Aorta (tissue), 5 donors: ENCODE data around the gene PPP6R3. TPM values are rescaled to one million over a fixed set of nuclear protein-coding genes. Genes with fewer than 3 reads are reported as not detected.

Experiments used
- ATAC-seq: fragments of 200-7000 bp; cut with Tn5 transposase; one replicate; pipeline ENCODE4 v1.9.1; 2022; ENCODE audit warnings: moderate library complexity; ENCODE audit not compliant: low FRiP score
- DNase-seq, 2 donors: peaks; one replicate each; pipeline ENCODE4 v3.0.0-alpha.2; 2020
- H3K27ac ChIP-seq, 2 donors: one replicate each; pipeline ENCODE4 v1.5.1; 2013; ENCODE audit warnings: low read length in 2 of 2, mild to moderate bottlenecking in 2 of 2, moderate library complexity in 2 of 2, control low read depth in 1 of 2, inconsistent platforms in 1 of 2, low read depth in 1 of 2
- H3K27me3 ChIP-seq, 2 donors: one replicate each; pipeline ENCODE4 v1.6.1; 2013; ENCODE audit warnings: control low read depth in 1 of 2, low read length in 1 of 2, mild to moderate bottlenecking in 1 of 2, moderate library complexity in 1 of 2; ENCODE audit not compliant: insufficient read depth in 2 of 2, control insufficient read depth in 1 of 2
- H3K36me3 ChIP-seq, 2 donors: one replicate each; pipeline ENCODE4 v1.6.1; 2013; ENCODE audit warnings: control low read depth in 1 of 2, low read length in 1 of 2, mild to moderate bottlenecking in 1 of 2; ENCODE audit not compliant: insufficient read depth in 2 of 2, control insufficient read depth in 1 of 2
- H3K4me1 ChIP-seq, 2 donors: one replicate each; pipeline ENCODE4 v1.6.1; 2013; ENCODE audit warnings: low read length in 2 of 2, control low read depth in 1 of 2, mild to moderate bottlenecking in 1 of 2, moderate library complexity in 1 of 2; ENCODE audit not compliant: insufficient read depth in 2 of 2, control insufficient read depth in 1 of 2
- H3K4me3 ChIP-seq, 2 donors: one replicate each; pipeline ENCODE4 v1.5.1; 2013; ENCODE audit warnings: low read length in 2 of 2, control low read depth in 1 of 2, mild to moderate bottlenecking in 1 of 2
- H3K9me3 ChIP-seq: one replicate; pipeline ENCODE4 v1.6.1; 2013; ENCODE audit warnings: mild to moderate bottlenecking, low read length; ENCODE audit not compliant: control insufficient read depth
- WGBS, 2 donors: extraction: QIAGEN DNeasy Blood & Tissue Kit; methylation state at CpG; one replicate each; pipeline ENCODE4 v1.1.7; 2013; 5-methylcytosine and 5-hydroxymethylcytosine counted together
- intact Hi-C, 2 donors: fragments of 100-400 bp; cut with DNase I; formaldehyde crosslinking; loops; one replicate each; pipeline versions ENCODE4 v1.14.2 to v1.15.0; 2022
- polyA plus RNA-seq, 2 donors: library from polyadenylated mRNA; stranded (reverse); fragments of 200-250 nt; gene quantifications; one replicate each; pipeline ENCODE4 v1.2.3, GENCODE V29; 2013
- total RNA-seq, 2 donors: library from RNA; stranded (reverse); fragmentation: NEBNext Ultra II Directional; extraction: Animal tissue kit (Norgen Biotek cat#: 25700); gene quantifications; one replicate each; pipeline ENCODE4 v1.2.1, GENCODE V29; 2021
- donor health status: healthy with polysubstance abuse.
- donor health status: Bipolar disorder and iron deficiency.
- donor health status: DM: no; HTN: no; CAD: no.
- donor health status: DM: no; HTN: no; CAD: no.
- donor health status: DM: yes; HTN: yes; CAD: no.

PPP6R3 gene
- total and polyA plus RNA-seq, 4 donors: 18.8 to 109 (median 65.4) TPM

DNA sequence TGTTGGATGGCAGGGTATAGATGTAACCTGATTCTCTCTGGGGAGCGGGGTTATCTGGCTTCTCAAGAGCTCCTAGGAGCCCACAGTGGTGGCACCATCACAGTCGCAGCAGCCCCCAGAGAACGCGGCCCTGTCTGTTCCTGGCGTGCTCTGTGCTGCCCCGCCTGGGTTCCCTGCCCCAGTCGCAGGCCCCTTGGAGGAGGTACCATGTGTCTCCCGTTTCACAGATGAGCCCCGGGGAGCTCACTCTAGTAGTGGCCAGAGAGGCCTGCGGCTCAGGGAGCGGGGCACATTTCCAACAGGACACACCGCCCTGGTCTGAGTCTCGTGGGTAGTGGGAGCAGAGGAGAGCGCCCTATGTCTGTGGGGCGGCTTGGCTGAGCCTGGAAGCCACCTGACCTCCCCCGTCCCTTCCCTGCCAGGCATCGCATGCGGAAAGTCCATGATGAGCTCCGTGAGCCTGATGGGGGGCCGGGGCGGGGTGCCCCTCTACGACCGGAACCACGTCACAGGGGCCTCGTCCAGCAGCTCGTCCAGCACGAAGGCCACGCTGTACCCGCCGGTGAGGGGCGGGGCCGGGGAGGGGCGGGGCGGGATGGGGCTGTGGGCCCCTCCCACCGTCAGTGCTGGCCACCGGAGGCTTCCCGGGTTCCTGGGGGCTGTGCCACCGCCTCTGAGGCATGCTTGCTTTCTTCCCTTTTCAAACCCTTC, 21.0 kb upstream of the PPP6R3 start:
- H3K27ac ChIP-seq: no peak overlapping the region
- no peaks in the 10 kb centered on the region for H3K27me3 ChIP-seq
- peaks cover 0 to 2% of the 10 kb centered on the region in 2 donors for H3K36me3 ChIP-seq
- H3K4me1 ChIP-seq: no peaks in the 10 kb centered on the region
- ATAC-seq (no peak), DNase-seq (no peak)
- intact Hi-C loops: loop anchor here in 1 of 2 donors (10.0 kb wide), 1 partner anchor 145 kb away; no protein-coding TSS in a partner anchor
- H3K4me3 ChIP-seq: no peak overlapping the region
- no peaks in the 10 kb centered on the region for H3K9me3 ChIP-seq
- WGBS, 2 donors: 63 to 69% methylated on average over 38 of the region's 38 CpGs

DNA sequence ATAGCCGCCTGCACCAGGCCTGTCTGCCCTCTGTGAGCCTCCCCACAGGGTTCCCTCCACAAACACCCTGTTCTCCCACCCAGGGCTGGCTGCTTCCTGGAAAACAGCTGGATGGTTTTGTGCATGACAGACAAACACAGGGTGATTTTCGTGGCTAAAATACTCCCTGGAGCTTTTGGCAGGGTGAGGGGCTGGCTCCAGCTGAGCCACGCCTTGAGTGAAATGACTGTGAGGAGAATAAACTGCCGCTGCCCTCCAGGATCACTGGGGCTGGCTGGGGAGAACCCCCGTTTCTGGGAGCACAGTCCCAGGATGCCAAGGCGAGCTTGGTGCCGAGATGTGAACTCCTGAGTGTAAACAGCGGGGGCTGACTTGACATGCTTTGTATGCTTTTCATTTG, 20.3 kb upstream of the PPP6R3 start:
- WGBS, 2 donors: 88 to 90% methylated on average over 8 of the region's 8 CpGs
- H3K4me3 ChIP-seq: no peak overlapping the region
- H3K9me3 ChIP-seq: no peaks in the 10 kb centered on the region
- intact Hi-C loops: loop anchor here in 1 of 2 donors (10.0 kb wide), 1 partner anchor 145 kb away; no protein-coding TSS in a partner anchor
- H3K4me1 ChIP-seq: no peaks in the 10 kb centered on the region
- ATAC-seq: no peak
- H3K27me3 ChIP-seq: no peaks in the 10 kb centered on the region
- no peak for DNase-seq
- H3K27ac ChIP-seq: no peak overlapping the region
- H3K36me3 ChIP-seq: peaks cover 0 to 2% of the 10 kb centered on the region in 2 donors

DNA sequence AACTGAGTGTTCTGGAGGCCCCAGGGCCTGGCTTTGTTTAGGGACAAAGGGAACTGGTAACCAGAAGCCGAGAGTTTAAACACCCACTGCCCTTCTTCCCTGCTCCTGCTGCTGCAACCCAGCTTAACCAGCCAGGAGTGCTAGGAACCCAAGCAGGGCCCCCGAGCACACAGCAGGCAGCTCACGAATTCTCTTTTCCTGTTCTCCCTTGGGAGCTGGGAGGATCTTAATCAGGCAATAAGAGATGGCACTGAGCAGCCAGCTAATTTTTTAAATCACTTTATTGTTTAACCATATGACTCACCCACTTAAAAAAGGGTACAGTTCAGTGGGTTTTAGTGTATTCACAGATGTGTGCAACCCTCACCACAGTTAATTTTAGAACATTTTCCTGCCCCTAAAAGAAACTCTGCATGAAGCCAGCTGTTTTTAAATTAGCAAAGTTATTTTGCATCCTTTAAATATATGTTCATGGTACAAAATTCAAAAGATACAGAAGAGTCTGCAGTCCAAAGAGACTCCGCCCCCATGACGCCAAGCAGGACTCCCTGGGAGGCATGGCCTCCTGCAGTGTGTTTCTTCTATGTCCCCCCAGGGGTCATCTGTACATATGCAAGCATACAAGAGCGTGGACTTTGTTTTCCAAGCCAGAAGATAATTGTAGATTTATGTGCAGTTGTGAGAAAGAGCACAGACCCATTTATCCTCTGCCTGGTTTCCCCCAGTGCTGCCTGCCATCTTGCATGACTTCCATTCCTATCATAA, 18.9 kb upstream of the PPP6R3 start:
- DNase-seq (no peak), ATAC-seq (no peak)
- intact Hi-C loops: loop anchor here in 1 of 2 donors (10.0 kb wide), 1 partner anchor 147 kb away; no protein-coding TSS in a partner anchor
- Histone ChIP-seq H3K9me3 (no peaks in the 10 kb centered on the region), H3K36me3 (no peaks in the 10 kb centered on the region), H3K4me1 (no peaks in the 10 kb centered on the region), H3K27me3 (no peaks in the 10 kb centered on the region), H3K4me3 (no peak overlapping the region), H3K27ac (no peak overlapping the region)
- 70 to 75% methylated on average over 6 of the region's 6 CpGs for WGBS, 2 donors

DNA sequence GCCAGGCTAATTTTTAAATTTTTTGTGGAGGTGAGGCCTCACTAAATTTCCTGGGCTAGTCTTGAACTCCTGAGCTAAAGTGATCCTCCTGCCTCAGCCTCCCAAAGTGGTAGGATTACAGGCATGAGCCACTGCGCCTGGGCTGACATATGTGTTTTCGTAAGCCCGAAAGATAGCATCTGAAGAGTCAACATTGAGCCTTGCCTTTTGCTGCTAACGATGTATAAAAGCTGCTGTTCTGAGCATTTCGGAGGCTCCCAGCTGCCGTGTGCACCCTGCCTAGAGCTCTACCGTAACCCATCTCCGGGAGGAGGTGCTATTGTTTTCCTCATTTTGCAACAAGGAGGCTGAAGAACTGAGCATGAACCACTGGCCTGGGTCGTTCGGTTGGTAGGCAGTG, 18.1 kb upstream of the PPP6R3 start:
- Histone ChIP-seq H3K27me3 (no peaks in the 10 kb centered on the region), H3K9me3 (no peaks in the 10 kb centered on the region), H3K4me3 (no peak overlapping the region), H3K36me3 (no peaks in the 10 kb centered on the region), H3K4me1 (no peaks in the 10 kb centered on the region), H3K27ac (no peak overlapping the region)
- 79 to 91% methylated on average over 10 of the region's 10 CpGs for WGBS, 2 donors
- no peak for DNase-seq
- no peak for ATAC-seq
- intact Hi-C loops: loop anchor here in 1 of 2 donors (10.0 kb wide), 1 partner anchor 148 kb away; no protein-coding TSS in a partner anchor

DNA sequence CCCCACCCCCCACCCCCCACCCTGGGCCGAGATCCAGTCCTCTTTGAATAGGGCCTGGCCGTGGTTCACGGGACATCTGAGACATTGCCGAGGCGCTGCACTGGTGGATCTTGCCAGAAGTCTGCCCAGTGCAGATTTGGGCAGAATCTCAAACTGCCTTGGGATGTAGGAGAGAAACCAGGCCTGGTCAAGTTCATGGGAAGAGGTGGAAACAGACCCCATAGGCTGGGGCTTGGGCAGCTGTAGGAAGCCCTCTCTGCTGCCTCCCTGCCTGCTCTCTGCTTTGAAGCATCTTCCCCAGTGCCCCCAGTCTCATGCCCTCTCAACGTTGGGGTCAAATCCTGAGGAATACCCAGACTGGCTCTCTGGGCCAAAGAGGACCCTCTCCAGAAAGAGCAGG, 16.0 kb upstream of the PPP6R3 start:
- ATAC-seq (no peak), DNase-seq (peak in 1 of 2 donors; percentile 26)
- Histone ChIP-seq H3K36me3 (no peaks in the 10 kb centered on the region), H3K9me3 (no peaks in the 10 kb centered on the region), H3K27ac (no peak overlapping the region), H3K4me3 (no peak overlapping the region), H3K4me1 (no peaks in the 10 kb centered on the region), H3K27me3 (no peaks in the 10 kb centered on the region)
- intact Hi-C loops: loop anchor here in 1 of 2 donors (10.0 kb wide), 1 partner anchor 150 kb away; no protein-coding TSS in a partner anchor
- 50 to 65% methylated on average over 6 of the region's 6 CpGs for WGBS, 2 donors

DNA sequence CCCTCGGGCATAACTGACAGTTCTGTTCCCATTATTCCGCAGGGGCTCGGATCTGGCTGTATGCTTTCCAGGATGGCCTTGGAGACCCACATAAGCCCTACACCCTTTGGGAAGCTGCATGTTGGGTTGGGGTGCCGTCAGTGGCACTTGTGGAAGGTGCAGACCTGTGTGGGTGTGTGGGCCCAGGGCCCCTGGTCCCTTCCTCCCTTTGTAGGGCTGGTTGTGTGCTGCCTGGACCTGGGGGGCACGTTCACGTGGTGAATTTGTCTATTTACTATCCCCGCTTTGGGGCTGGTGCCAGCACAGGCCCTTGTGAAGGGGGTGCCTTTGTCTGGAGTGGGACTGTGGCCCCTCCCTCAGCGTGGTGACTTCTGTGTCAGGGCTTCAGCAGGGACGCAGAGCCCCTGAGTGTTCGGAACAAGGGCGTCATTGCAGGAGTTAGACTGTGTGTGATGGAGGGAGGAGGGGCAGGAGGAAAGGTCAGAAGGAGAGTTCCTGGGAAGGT, 15.0 kb upstream of the PPP6R3 start:
- no peak overlapping the region for H3K27ac ChIP-seq
- intact Hi-C loops: loop anchor here (2.0 to 10.0 kb wide), 2 partner anchors 151 to 189 kb away; no protein-coding TSS in a partner anchor
- no peaks in the 10 kb centered on the region for H3K27me3 ChIP-seq
- no peak for ATAC-seq
- WGBS, 2 donors: 77 to 81% methylated on average over 11 of the region's 11 CpGs
- no peak overlapping the region for H3K4me3 ChIP-seq
- H3K4me1 ChIP-seq: no peaks in the 10 kb centered on the region
- no peaks in the 10 kb centered on the region for H3K9me3 ChIP-seq
- peak in 1 of 2 donors; percentile 26 for DNase-seq
- H3K36me3 ChIP-seq: peaks cover 0 to 2% of the 10 kb centered on the region in 2 donors

DNA sequence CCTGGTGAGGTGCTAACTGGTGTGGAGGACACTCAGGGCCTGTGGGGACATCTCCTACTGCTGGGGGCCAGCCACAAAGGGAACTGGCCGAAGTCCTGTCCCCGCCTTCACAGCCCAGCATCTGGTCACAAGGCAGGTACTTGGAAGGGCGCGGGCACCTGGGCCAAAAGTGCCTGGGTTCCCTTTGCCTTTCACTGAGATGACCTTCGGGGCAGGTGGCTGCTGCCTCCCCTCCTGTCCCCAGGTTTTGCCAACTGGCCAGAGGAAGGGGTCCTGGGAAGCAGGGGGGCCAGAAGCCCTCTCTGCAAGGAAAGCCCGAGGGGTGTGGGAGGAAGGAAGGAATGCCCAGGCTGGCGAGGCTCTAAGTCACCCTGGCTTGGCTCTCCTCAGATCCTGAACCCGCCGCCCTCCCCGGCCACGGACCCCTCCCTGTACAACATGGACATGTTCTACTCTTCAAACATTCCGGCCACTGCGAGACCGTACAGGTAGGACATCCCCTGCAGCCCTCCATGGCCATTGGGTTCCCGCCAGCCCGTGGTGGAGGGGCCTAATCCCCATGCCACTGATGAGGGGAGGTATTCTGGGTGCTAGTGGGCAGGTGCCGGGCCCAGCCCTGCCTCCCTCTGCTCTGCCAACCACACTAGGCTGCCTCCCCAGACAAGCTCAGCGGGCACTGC, 14.4 kb upstream of the PPP6R3 start:
- Histone ChIP-seq H3K27ac (no peak overlapping the region), H3K4me1 (no peaks in the 10 kb centered on the region), H3K36me3 (peaks cover 0 to 2% of the 10 kb centered on the region in 2 donors), H3K9me3 (no peaks in the 10 kb centered on the region), H3K27me3 (no peaks in the 10 kb centered on the region), H3K4me3 (no peak overlapping the region)
- intact Hi-C loops: loop anchor here (2.0 to 10.0 kb wide), 2 partner anchors 151 to 189 kb away; no protein-coding TSS in a partner anchor
- DNase-seq (peak in 1 of 2 donors; percentile 44), ATAC-seq (peak; percentile 24)
- 84 to 91% methylated on average over 18 of the region's 18 CpGs for WGBS, 2 donors
